Smooth muscle cell of the pulmonary artery (primary cell): ENCODE data around the gene DLX6. TPM values are rescaled to one million over a fixed set of nuclear protein-coding genes. Genes with fewer than 3 reads are reported as not detected.

Experiments used
- total RNA-seq: library from RNA; depleted of rRNA; stranded (reverse); fragments of >200 nt; gene quantifications from 2 replicates; pipeline ENCODE4 v1.2.3, GENCODE V29; 2014

Gene DLX6
- total RNA-seq, result 0.20 and 0.23 TPM in 2 replicates

DNA sequence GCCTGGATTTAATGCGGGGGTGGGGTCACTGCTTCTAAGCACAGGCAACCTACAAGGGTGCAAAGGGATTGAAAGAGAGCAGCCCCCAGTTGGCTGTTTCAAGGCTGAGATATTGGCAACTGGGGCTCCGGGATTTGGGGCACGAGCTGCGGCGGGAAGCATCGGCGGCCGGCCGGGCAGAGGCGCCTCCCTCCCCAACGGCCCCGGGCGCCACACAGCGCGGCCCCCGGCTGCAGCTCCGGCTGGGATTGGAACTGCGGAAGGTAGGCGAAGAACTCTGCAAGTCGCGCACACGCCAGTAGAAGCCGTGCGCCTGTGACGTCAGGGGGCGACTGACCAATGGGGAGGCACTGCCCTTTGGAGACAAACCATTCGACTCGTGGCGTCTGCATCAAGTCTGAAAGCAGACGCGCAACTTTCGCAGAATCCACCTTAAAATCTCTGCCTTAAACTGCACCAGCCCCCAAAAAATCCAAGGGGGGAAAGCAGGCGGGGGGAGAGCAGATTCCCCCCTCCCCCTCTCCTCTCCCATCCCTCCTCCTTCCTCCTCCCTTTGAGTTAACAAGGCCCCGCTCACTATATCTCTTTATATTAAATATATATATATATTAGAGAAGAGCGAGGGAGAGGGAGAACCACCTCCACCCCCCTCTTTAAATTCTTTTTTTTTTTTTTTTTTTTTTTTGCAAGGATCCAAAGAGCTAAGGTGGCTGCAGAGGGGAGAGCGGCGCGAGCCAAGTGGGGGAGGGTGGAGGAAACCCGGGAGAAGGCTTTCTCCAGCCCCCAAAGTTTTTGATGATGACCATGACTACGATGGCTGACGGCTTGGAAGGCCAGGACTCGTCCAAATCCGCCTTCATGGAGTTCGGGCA is at the start of gene DLX6:
TSS of gene DLX6 (plus strand) at position 371 of the 872 bp plus-strand sequence. CDS start at position 796, 425 bp downstream.

DNA sequence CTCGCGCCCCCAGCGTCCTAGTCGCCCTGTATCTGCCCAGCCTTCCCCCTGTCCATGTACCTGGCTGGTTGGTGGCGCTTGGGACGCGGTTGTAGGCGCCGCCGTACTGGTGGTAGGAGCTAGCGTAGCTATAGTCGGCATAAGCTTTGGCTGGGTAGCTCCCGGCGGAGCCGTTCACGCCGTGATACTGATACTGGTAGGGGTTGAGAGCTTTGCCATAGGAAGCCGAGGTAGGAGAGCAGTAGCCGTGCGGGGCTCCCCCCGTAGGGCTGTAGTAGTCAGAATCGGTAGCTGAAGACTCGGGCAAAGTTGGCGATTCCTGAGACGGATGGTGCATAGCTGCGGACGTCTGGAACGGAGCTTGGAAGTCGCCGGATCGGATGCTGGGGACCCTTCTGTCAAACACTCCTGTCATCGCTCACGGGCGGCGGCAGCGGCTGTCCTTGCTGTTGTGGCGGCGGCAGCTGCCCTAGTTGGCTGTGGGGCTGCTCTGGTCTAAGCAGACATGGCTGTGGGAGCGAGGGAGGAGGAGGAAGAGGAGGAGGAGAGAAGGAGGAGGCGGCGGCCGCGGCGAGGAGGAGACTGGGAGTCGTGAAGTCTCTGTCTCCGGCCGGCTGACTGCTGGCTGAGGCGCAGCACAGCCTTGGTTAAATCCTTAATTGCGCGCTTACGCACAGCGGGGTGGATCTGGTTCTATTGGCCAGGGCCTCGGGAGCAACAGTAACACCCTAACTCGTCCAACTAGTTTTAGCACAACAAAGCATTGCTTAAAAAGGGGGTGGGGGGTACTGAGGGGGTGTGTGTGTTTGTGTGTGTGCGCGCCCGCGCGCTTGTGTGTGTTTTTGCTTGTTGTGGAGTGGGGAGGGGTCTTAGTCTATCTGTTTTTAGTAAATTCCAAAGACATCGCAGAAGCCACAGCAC is 19.1 kb downstream of the DLX6 start, which contains the start of gene DLX5:
TSS of gene DLX5 (minus strand) at position 623 of the 921 bp plus-strand sequence. CDS start at position 415, 208 bp downstream.

Other genes starting within 250 kb of the DLX6 start
- gene DLX5, start 19.3 kb downstream of the DLX6 start, total RNA-seq, result 0.33 and 0.89 TPM in 2 replicates
- 4.0 and 4.3 TPM in 2 replicates for gene SDHAF3, start 112.1 kb downstream of the DLX6 start, total RNA-seq